ENCODE results near the gene TNRC6C.

Gene TNRC6C

GRCh38 chr17:78120537-78120936 is 162.0 kb downstream of the TNRC6C start:
- H3K4me1 ChIP-seq (ENCODE audit: control insufficient read depth, insufficient read depth, low read length): no peaks in the 10 kb centered on the region
- H3K4me3 ChIP-seq (ENCODE audit: low read length): no peak overlapping the region
- no peaks in the 10 kb centered on the region for H3K9me3 ChIP-seq (ENCODE audit: control insufficient read depth, low read length)
- no peak overlapping the region for H3K9ac ChIP-seq (ENCODE audit: low read length)
- no peak for DNase-seq (ENCODE audit: low read depth)
- H3K36me3 ChIP-seq (ENCODE audit: control insufficient read depth, insufficient read depth, low read length, severe bottlenecking): no peaks in the 10 kb centered on the region
- peaks cover 6% of the 10 kb centered on the region for H3K27me3 ChIP-seq (replicated peaks; ENCODE audit: control insufficient read depth, insufficient read depth, low read length)

GRCh38 chr17:78120971-78121800 is 162.7 kb downstream of the TNRC6C start:
- Histone ChIP-seq H3K4me1 (ENCODE audit: control insufficient read depth, insufficient read depth, low read length) (no peaks in the 10 kb centered on the region), H3K9me3 (ENCODE audit: control insufficient read depth, low read length) (no peaks in the 10 kb centered on the region), H3K27me3 (replicated peaks; ENCODE audit: control insufficient read depth, insufficient read depth, low read length) (peaks cover 6% of the 10 kb centered on the region), H3K36me3 (ENCODE audit: control insufficient read depth, insufficient read depth, low read length, severe bottlenecking) (no peaks in the 10 kb centered on the region), H3K9ac (ENCODE audit: low read length) (no peak overlapping the region), H3K4me3 (ENCODE audit: low read length) (no peak overlapping the region)
- DNase-seq (ENCODE audit: low read depth): no peak

GRCh38 chr17:78121801-78122215 is 163.3 kb downstream of the TNRC6C start:
- Histone ChIP-seq H3K36me3 (ENCODE audit: control insufficient read depth, insufficient read depth, low read length, severe bottlenecking) (no peaks in the 10 kb centered on the region), H3K9me3 (ENCODE audit: control insufficient read depth, low read length) (no peaks in the 10 kb centered on the region), H3K9ac (ENCODE audit: low read length) (no peak overlapping the region), H3K4me3 (ENCODE audit: low read length) (no peak overlapping the region), H3K4me1 (ENCODE audit: control insufficient read depth, insufficient read depth, low read length) (no peaks in the 10 kb centered on the region), H3K27me3 (replicated peaks; ENCODE audit: control insufficient read depth, insufficient read depth, low read length) (peaks cover 4% of the 10 kb centered on the region)
- no peak for DNase-seq (ENCODE audit: low read depth)

- Histone ChIP-seq H3K36me3 (ENCODE audit: control insufficient read depth, insufficient read depth, low read length, severe bottlenecking) (no peaks in the 10 kb centered on the region), H3K27me3 (replicated peaks; ENCODE audit: control insufficient read depth, insufficient read depth, low read length) (no peaks in the 10 kb centered on the region), H3K4me3 (ENCODE audit: low read length) (no peak overlapping the region), H3K9me3 (ENCODE audit: control insufficient read depth, low read length) (no peaks in the 10 kb centered on the region), H3K9ac (ENCODE audit: low read length) (no peak overlapping the region), H3K4me1 (ENCODE audit: control insufficient read depth, insufficient read depth, low read length) (peaks cover 5% of the 10 kb centered on the region)
- DNase-seq (ENCODE audit: low read depth): no peak
These were observed 163.9 kb downstream of the TNRC6C start for GRCh38 chr17:78122216-78122930.

GRCh38 chr17:78122931-78123249 is 164.4 kb downstream of the TNRC6C start:
- Histone ChIP-seq H3K9me3 (ENCODE audit: control insufficient read depth, low read length) (no peaks in the 10 kb centered on the region), H3K27me3 (replicated peaks; ENCODE audit: control insufficient read depth, insufficient read depth, low read length) (no peaks in the 10 kb centered on the region), H3K36me3 (ENCODE audit: control insufficient read depth, insufficient read depth, low read length, severe bottlenecking) (no peaks in the 10 kb centered on the region), H3K9ac (ENCODE audit: low read length) (no peak overlapping the region), H3K4me1 (ENCODE audit: control insufficient read depth, insufficient read depth, low read length) (peaks cover 10% of the 10 kb centered on the region), H3K4me3 (ENCODE audit: low read length) (no peak overlapping the region)
- DNase-seq (ENCODE audit: low read depth): no peak

GRCh38 chr17:78123258-78123929 is 164.9 kb downstream of the TNRC6C start:
- Histone ChIP-seq H3K9me3 (ENCODE audit: control insufficient read depth, low read length) (no peaks in the 10 kb centered on the region), H3K4me1 (ENCODE audit: control insufficient read depth, insufficient read depth, low read length) (peaks cover 12% of the 10 kb centered on the region), H3K36me3 (ENCODE audit: control insufficient read depth, insufficient read depth, low read length, severe bottlenecking) (no peaks in the 10 kb centered on the region), H3K9ac (ENCODE audit: low read length) (no peak overlapping the region), H3K27me3 (replicated peaks; ENCODE audit: control insufficient read depth, insufficient read depth, low read length) (no peaks in the 10 kb centered on the region), H3K4me3 (ENCODE audit: low read length) (no peak overlapping the region)
- DNase-seq (ENCODE audit: low read depth): no peak

GRCh38 chr17:78124081-78124835 is 165.8 kb downstream of the TNRC6C start:
- H3K4me3 ChIP-seq (ENCODE audit: low read length): no peak overlapping the region
- no peak overlapping the region for H3K9ac ChIP-seq (ENCODE audit: low read length)
- peaks cover 12% of the 10 kb centered on the region for H3K4me1 ChIP-seq (ENCODE audit: control insufficient read depth, insufficient read depth, low read length)
- H3K27me3 ChIP-seq (replicated peaks; ENCODE audit: control insufficient read depth, insufficient read depth, low read length): peaks cover 3% of the 10 kb centered on the region
- H3K36me3 ChIP-seq (ENCODE audit: control insufficient read depth, insufficient read depth, low read length, severe bottlenecking): no peaks in the 10 kb centered on the region
- DNase-seq (ENCODE audit: low read depth): no peak
- no peaks in the 10 kb centered on the region for H3K9me3 ChIP-seq (ENCODE audit: control insufficient read depth, low read length)

- Histone ChIP-seq H3K27me3 (replicated peaks; ENCODE audit: control insufficient read depth, insufficient read depth, low read length) (peaks cover 8% of the 10 kb centered on the region), H3K9ac (ENCODE audit: low read length) (no peak overlapping the region), H3K4me3 (ENCODE audit: low read length) (no peak overlapping the region), H3K9me3 (ENCODE audit: control insufficient read depth, low read length) (no peaks in the 10 kb centered on the region), H3K36me3 (ENCODE audit: control insufficient read depth, insufficient read depth, low read length, severe bottlenecking) (no peaks in the 10 kb centered on the region), H3K4me1 (ENCODE audit: control insufficient read depth, insufficient read depth, low read length) (peaks cover 12% of the 10 kb centered on the region)
- DNase-seq (ENCODE audit: low read depth): no peak
These were observed 166.3 kb downstream of the TNRC6C start for GRCh38 chr17:78124836-78125137.

GRCh38 chr17:78125138-78125913 is 166.8 kb downstream of the TNRC6C start:
- Histone ChIP-seq H3K36me3 (ENCODE audit: control insufficient read depth, insufficient read depth, low read length, severe bottlenecking) (no peaks in the 10 kb centered on the region), H3K4me3 (ENCODE audit: low read length) (no peak overlapping the region), H3K27me3 (replicated peaks; ENCODE audit: control insufficient read depth, insufficient read depth, low read length) (peaks cover 12% of the 10 kb centered on the region), H3K9me3 (ENCODE audit: control insufficient read depth, low read length) (no peaks in the 10 kb centered on the region), H3K9ac (ENCODE audit: low read length) (no peak overlapping the region), H3K4me1 (ENCODE audit: control insufficient read depth, insufficient read depth, low read length) (peaks cover 12% of the 10 kb centered on the region)
- no peak for DNase-seq (ENCODE audit: low read depth)

- Histone ChIP-seq H3K4me1 (ENCODE audit: control insufficient read depth, insufficient read depth, low read length) (peaks cover 12% of the 10 kb centered on the region), H3K9ac (ENCODE audit: low read length) (no peak overlapping the region), H3K36me3 (ENCODE audit: control insufficient read depth, insufficient read depth, low read length, severe bottlenecking) (no peaks in the 10 kb centered on the region), H3K9me3 (ENCODE audit: control insufficient read depth, low read length) (no peaks in the 10 kb centered on the region), H3K4me3 (ENCODE audit: low read length) (no peak overlapping the region), H3K27me3 (replicated peaks; ENCODE audit: control insufficient read depth, insufficient read depth, low read length) (peaks cover 20% of the 10 kb centered on the region)
- no peak for DNase-seq (ENCODE audit: low read depth)
These were observed 167.7 kb downstream of the TNRC6C start for GRCh38 chr17:78125976-78126894.

Data from adipocyte (in vitro differentiated cells).